BLaER1 (cell line): ENCODE results near the gene CLCA1.

Experiments used
- H3K27ac ChIP-seq: shearing (Covaris generic); formaldehyde crosslinking; 2 replicates; pipeline ENCODE4 v1.8.1; 2022
- H3K27me3 ChIP-seq: shearing (Covaris generic); formaldehyde crosslinking; 2 replicates; pipeline ENCODE4 v1.8.1; 2022
- H3K36me3 ChIP-seq: shearing (Covaris generic); formaldehyde crosslinking; 2 replicates; pipeline ENCODE4 v1.8.1; 2022
- H3K4me1 ChIP-seq: shearing (Covaris generic); formaldehyde crosslinking; 2 replicates; pipeline ENCODE4 v1.8.1; 2022
- H3K4me2 ChIP-seq: shearing (Covaris generic); formaldehyde crosslinking; 2 replicates; pipeline ENCODE4 v1.8.1; 2022
- H3K4me3 ChIP-seq: shearing (Covaris generic); formaldehyde crosslinking; 2 replicates; pipeline ENCODE4 v1.8.1; 2022
- H3K9ac ChIP-seq: shearing (Covaris generic); formaldehyde crosslinking; 2 replicates; pipeline ENCODE4 v1.8.1; 2022
- H3K9me3 ChIP-seq: shearing (Covaris generic); formaldehyde crosslinking; 2 replicates; pipeline ENCODE4 v1.8.1; 2022
- H4K20me1 ChIP-seq: shearing (Covaris generic); formaldehyde crosslinking; 2 replicates; pipeline ENCODE4 v1.8.1; 2022
- Cebpa-rat ChIP-seq: shearing (Covaris generic); IDR thresholded peaks from 2 replicates; pipeline ENCODE4 v1.8.1; 2022

Gene CLCA1

GRCh38 chr1:86461482-86461881 is 7.2 kb upstream of the CLCA1 start:
- H3K27ac ChIP-seq: no peak overlapping the region
- H3K9me3 ChIP-seq: no peaks in the 10 kb centered on the region
- no peaks in the 10 kb centered on the region for H3K36me3 ChIP-seq
- no peaks in the 10 kb centered on the region for H4K20me1 ChIP-seq
- H3K4me1 ChIP-seq: no peaks in the 10 kb centered on the region
- no peaks in the 10 kb centered on the region for H3K27me3 ChIP-seq
- H3K4me2 ChIP-seq: no peak overlapping the region
- no peak overlapping the region for H3K9ac ChIP-seq
- no peak for TF ChIP-seq Cebpa-rat
- H3K4me3 ChIP-seq: no peak overlapping the region

GRCh38 chr1:86464819-86465218 is 3.9 kb upstream of the CLCA1 start:
- Histone ChIP-seq H4K20me1 (no peaks in the 10 kb centered on the region), H3K4me1 (no peaks in the 10 kb centered on the region)
- TF ChIP-seq Cebpa-rat: no peak

DNA sequence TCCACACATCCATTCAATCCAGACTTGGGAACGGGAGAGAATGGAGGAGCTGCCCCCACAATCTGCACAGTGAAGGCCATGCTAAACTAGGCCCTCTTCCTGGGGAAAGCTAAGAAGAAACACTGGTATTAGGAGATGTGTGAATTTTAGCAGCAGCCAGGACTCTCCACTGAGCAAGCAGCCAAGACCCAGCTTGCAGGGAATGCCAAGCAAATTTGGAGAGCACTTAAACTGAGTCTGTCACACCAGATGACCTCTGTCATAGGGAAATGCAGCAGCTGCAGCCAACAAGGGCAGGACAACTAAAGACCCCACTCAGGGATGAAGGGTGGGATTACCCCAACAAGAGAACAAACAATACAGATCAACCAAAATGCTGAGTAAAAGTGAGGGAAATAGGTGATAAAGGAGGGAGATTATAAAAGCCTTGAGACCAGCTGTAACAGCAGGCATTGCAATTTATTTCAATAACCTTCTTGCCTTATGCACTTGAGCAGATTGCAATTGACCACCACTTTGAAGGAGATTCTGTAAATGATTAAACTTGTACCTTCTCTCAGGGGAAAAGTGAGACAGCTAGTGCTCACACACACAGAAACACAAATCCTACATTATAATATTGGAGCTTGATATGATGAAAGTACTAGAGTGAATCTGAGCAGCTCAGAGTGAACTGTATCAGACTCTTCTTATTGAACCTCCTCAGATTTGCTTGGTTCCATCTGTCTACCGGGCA is 2.5 kb upstream of the CLCA1 start:
- Histone ChIP-seq H3K27ac (no peak overlapping the region), H3K36me3 (no peaks in the 10 kb centered on the region), H4K20me1 (no peaks in the 10 kb centered on the region), H3K4me1 (no peaks in the 10 kb centered on the region), H3K4me3 (no peak overlapping the region), H3K27me3 (no peaks in the 10 kb centered on the region), H3K9ac (no peak overlapping the region), H3K9me3 (no peaks in the 10 kb centered on the region), H3K4me2 (no peak overlapping the region)
- TF ChIP-seq Cebpa-rat: no peak

More at GRCh38 chr1:86464819-86465218, 3.9 kb upstream of the CLCA1 start:
- no peak overlapping the region for H3K27ac ChIP-seq
- no peak overlapping the region for H3K4me2 ChIP-seq
- no peaks in the 10 kb centered on the region for H3K27me3 ChIP-seq
- no peak overlapping the region for H3K4me3 ChIP-seq
- H3K9me3 ChIP-seq: no peaks in the 10 kb centered on the region
- no peak overlapping the region for H3K9ac ChIP-seq
- H3K36me3 ChIP-seq: no peaks in the 10 kb centered on the region

- H3K36me3 ChIP-seq: no peaks in the 10 kb centered on the region
- no peak overlapping the region for H3K9ac ChIP-seq
- H3K4me1 ChIP-seq: no peaks in the 10 kb centered on the region
- H3K4me2 ChIP-seq: no peak overlapping the region
- no peak overlapping the region for H3K4me3 ChIP-seq
- H3K27ac ChIP-seq: no peak overlapping the region
- no peak for TF ChIP-seq Cebpa-rat
- no peaks in the 10 kb centered on the region for H3K27me3 ChIP-seq
- H3K9me3 ChIP-seq: no peaks in the 10 kb centered on the region
- H4K20me1 ChIP-seq: no peaks in the 10 kb centered on the region
Observed at GRCh38 chr1:86466986-86467385, 1.7 kb upstream of the CLCA1 start.

DNA sequence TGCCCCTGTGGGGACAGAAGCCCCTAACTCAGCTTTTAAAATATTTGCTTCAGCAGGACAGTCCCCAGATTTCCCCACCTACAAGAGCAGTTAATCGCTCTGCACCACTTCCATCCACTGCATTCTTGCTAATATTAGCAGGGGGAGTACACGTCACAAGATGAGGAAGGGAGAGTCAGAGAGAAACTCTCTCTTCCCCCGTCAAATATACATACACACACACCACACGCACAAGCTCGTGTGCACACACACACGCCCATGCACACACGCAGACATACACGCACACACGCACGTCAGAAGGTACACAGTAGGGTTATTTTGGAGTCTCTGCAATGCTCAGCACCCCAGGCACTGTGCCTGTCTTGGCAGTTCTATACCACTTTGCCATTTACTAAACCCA is 2.1 kb downstream of the CLCA1 start:
- Histone ChIP-seq H3K27ac (no peak overlapping the region), H3K9me3 (no peaks in the 10 kb centered on the region), H3K4me1 (no peaks in the 10 kb centered on the region), H4K20me1 (no peaks in the 10 kb centered on the region), H3K4me3 (no peak overlapping the region), H3K9ac (no peak overlapping the region), H3K27me3 (no peaks in the 10 kb centered on the region), H3K36me3 (no peaks in the 10 kb centered on the region), H3K4me2 (no peak overlapping the region)
- no peak for TF ChIP-seq Cebpa-rat

DNA sequence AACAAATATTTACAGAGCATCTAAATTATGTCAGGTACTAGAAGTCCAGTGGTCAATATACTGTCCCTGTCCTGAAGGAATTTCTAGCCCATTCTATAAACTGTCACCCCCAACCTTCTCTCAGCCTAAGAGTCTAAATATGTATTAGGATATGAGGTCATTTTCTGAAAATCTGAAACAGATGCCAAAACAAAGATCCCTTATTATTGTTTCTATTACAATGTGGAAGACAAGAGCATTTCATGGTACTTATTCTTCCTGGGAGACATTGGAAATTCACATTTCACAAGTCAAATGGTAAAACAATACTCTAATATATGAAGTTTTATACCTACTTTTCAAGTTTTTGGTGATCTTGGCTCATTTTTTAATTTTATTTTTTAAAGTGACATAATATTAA is 2.6 kb downstream of the CLCA1 start:
- no peaks in the 10 kb centered on the region for H3K4me1 ChIP-seq
- no peak overlapping the region for H3K9ac ChIP-seq
- no peaks in the 10 kb centered on the region for H4K20me1 ChIP-seq
- H3K36me3 ChIP-seq: no peaks in the 10 kb centered on the region
- no peak overlapping the region for H3K27ac ChIP-seq
- no peaks in the 10 kb centered on the region for H3K9me3 ChIP-seq
- no peak for TF ChIP-seq Cebpa-rat
- no peak overlapping the region for H3K4me3 ChIP-seq
- no peaks in the 10 kb centered on the region for H3K27me3 ChIP-seq
- H3K4me2 ChIP-seq: no peak overlapping the region

DNA sequence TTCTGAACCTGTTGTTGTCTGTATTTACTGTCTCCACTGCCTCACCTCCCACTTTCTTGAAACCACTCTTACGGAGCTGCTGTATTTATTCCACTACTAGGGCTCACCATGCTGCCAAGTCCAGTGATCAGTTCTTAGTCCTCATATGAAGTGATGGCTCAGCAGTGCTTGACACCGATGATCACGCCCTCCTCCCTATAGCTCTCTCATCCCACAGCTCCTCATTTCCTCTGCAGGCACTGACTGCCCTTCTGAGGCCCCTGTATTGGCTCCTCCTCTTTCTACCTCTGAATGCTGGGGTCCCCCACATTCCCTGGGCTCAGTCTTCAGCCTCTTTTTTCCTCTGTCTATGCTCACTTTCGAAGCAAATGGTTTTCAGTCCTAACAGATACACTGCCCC is 3.4 kb downstream of the CLCA1 start:
- Histone ChIP-seq H3K27ac (no peak overlapping the region), H3K27me3 (no peaks in the 10 kb centered on the region), H3K4me1 (no peaks in the 10 kb centered on the region), H3K9ac (no peak overlapping the region), H3K4me2 (no peak overlapping the region), H3K9me3 (no peaks in the 10 kb centered on the region), H4K20me1 (no peaks in the 10 kb centered on the region), H3K36me3 (no peaks in the 10 kb centered on the region), H3K4me3 (no peak overlapping the region)
- no peak for TF ChIP-seq Cebpa-rat

- no peak overlapping the region for H3K4me2 ChIP-seq
- H3K36me3 ChIP-seq: no peaks in the 10 kb centered on the region
Observed at GRCh38 chr1:86472767-86473166, 4.0 kb downstream of the CLCA1 start.

DNA sequence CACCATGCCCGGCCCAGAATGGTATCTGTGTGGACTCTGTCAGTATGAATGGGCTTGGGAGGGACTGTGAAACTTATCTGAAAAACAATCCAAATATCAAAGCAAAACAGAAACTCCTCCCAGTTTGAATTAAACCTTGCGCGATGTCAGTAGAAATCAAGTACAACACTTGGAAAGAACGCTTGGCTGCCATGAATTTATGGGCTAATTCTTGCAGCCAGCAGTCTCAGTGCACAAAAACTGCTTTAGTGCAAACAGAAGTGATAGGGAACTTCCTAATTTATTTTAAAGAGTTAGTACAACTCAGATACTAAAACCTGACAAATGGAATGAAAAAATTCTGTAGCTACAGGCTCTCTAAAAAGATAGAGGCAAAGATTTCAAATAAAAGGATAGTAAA is 8.5 kb downstream of the CLCA1 start:
- no peak overlapping the region for H3K4me3 ChIP-seq
- no peaks in the 10 kb centered on the region for H3K9me3 ChIP-seq
- no peak for TF ChIP-seq Cebpa-rat
- H3K9ac ChIP-seq: no peak overlapping the region
- H3K36me3 ChIP-seq: no peaks in the 10 kb centered on the region
- no peaks in the 10 kb centered on the region for H3K27me3 ChIP-seq
- H3K4me1 ChIP-seq: no peaks in the 10 kb centered on the region
- H4K20me1 ChIP-seq: no peaks in the 10 kb centered on the region
- no peak overlapping the region for H3K27ac ChIP-seq
- no peak overlapping the region for H3K4me2 ChIP-seq

More at GRCh38 chr1:86472767-86473166, 4.0 kb downstream of the CLCA1 start:
- Histone ChIP-seq H3K4me3 (no peak overlapping the region), H3K9me3 (no peaks in the 10 kb centered on the region), H3K27ac (no peak overlapping the region), H3K9ac (no peak overlapping the region), H4K20me1 (no peaks in the 10 kb centered on the region), H3K4me1 (no peaks in the 10 kb centered on the region), H3K27me3 (no peaks in the 10 kb centered on the region)
- no peak for TF ChIP-seq Cebpa-rat

DNA sequence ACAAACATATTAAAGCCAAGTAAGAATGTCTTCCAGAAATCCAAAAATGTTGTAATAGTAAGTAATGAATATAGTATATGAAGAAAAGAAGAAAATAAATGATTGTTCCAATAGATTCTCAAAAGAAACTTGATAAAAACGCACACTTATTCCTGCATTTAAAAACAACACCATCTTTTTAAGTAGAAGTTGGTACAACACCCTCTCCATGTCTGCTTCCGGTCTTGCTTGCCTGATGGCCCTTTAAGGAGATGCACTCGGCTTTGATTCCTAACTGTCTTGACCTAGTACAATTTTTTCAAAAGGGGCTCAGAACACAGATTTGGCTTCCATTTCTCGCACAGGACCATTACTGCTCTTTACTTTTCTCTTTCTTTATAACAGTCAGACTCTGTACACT is 9.0 kb downstream of the CLCA1 start:
- Histone ChIP-seq H3K27me3 (no peaks in the 10 kb centered on the region), H3K27ac (no peak overlapping the region), H3K4me3 (no peak overlapping the region), H3K4me2 (no peak overlapping the region), H4K20me1 (no peaks in the 10 kb centered on the region), H3K9me3 (no peaks in the 10 kb centered on the region), H3K9ac (no peak overlapping the region), H3K36me3 (no peaks in the 10 kb centered on the region), H3K4me1 (no peaks in the 10 kb centered on the region)
- no peak for TF ChIP-seq Cebpa-rat
